Neural cell (in vitro differentiated cells): ENCODE results near the gene BTG4.

Experiments used
- CTCF ChIP-seq: fragments of 450-650 bp; IDR thresholded peaks from 2 replicates; pipeline ENCODE4 v1.5.1; 2014; ENCODE audit warnings: antibody characterized with exemption, mild to moderate bottlenecking, moderate library complexity; ENCODE audit not compliant: poor library complexity, severe bottlenecking
- EP300 ChIP-seq: fragments of 450-650 bp; conservative IDR thresholded peaks from 2 replicates; pipeline ENCODE4 v1.6.1; 2014; ENCODE audit warnings: antibody characterized with exemption, mild to moderate bottlenecking, moderate library complexity; ENCODE audit not compliant: poor library complexity, severe bottlenecking
- EZH2 ChIP-seq: fragments of 200-600, 300-800 bp; shearing (Covaris generic), sonication (generic); IDR thresholded peaks from 2 replicates; pipeline ENCODE4 v1.6.1; 2014; ENCODE audit warnings: antibody characterized with exemption, low read length, borderline replicate concordance, mild to moderate bottlenecking; ENCODE audit not compliant: insufficient read depth, poor library complexity, severe bottlenecking
- MXI1 ChIP-seq: fragments of 450-650 bp; conservative IDR thresholded peaks from 2 replicates; pipeline ENCODE4 v1.6.1; 2014; ENCODE audit warnings: antibody characterized with exemption, mild to moderate bottlenecking; ENCODE audit not compliant: poor library complexity, severe bottlenecking
- POLR2AphosphoS5 ChIP-seq: IDR thresholded peaks from 2 replicates; pipeline ENCODE4 v1.6.1; 2012
- RAD21 ChIP-seq: fragments of 450-650 bp; conservative IDR thresholded peaks from 2 replicates; pipeline ENCODE4 v1.6.1; 2014; ENCODE audit warnings: antibody characterized with exemption, mild to moderate bottlenecking, moderate library complexity
- REST ChIP-seq: IDR thresholded peaks from 2 replicates; pipeline ENCODE4 v1.6.1; 2012; ENCODE audit warnings: borderline replicate concordance
- SMC3 ChIP-seq: fragments of 450-650 bp; conservative IDR thresholded peaks from 2 replicates; pipeline ENCODE4 v1.6.1; 2014; ENCODE audit warnings: antibody characterized with exemption, mild to moderate bottlenecking, moderate library complexity; ENCODE audit not compliant: poor library complexity
- TAF1 ChIP-seq: IDR thresholded peaks from 2 replicates; pipeline ENCODE4 v1.6.1; 2012; ENCODE audit warnings: low read depth

GRCh38 chr11:111474432-111474831, 37.8 kb downstream of the BTG4 start:
- TF ChIP-seq CTCF (no peak), POLR2AphosphoS5 (no peak), TAF1 (no peak), REST (no peak), MXI1 (no peak), EP300 (no peak), EZH2 (no peak), SMC3 (no peak), RAD21 (no peak)
